Dermis blood vessel endothelial cell (primary cell): Measurements from ENCODE around the gene HYAL1. TPM values are rescaled to one million over a fixed set of nuclear protein-coding genes. Genes with fewer than 3 reads are reported as not detected.
A peak's percentile ranks its signal among the peaks of the same experiment; 100 is the strongest.
"Not testable (repeated sequence)": the region's sequence is repeated elsewhere in the genome, so short reads cannot be mapped to it uniquely, and the experiment has no call there.

Experiments used
- DNase-seq: peaks from one replicate; pipeline ENCODE4 v3.0.0; 2010
- total RNA-seq: library from RNA; depleted of rRNA; stranded (reverse); fragments of >200 nt; gene quantifications from 2 replicates; pipeline ENCODE4 v1.2.3, GENCODE V29; 2014

HYAL1 gene
- total RNA-seq, 1 donor from 2014 or later: 11.4 TPM

DNA sequence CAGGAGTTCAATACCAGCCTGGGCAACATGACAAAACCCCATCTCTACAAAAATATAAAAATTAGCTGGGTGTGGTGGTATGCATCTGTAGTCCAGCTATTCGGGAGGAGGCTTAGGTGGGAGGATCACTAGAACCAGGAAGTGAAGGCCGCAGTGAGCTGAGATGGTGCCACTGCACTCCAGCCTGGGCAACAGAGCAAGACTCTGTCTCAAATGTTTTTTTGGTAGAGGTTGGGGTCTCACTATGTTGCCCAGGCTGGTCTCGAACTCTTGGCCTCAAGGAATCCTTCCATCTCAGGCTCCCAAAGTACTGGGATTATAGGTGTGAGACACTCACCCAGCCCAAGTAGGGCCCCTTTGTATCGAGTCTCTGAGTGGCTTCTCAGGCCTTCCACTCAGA is 9.3 kb downstream of the HYAL1 start:
- no peak for DNase-seq

DNA sequence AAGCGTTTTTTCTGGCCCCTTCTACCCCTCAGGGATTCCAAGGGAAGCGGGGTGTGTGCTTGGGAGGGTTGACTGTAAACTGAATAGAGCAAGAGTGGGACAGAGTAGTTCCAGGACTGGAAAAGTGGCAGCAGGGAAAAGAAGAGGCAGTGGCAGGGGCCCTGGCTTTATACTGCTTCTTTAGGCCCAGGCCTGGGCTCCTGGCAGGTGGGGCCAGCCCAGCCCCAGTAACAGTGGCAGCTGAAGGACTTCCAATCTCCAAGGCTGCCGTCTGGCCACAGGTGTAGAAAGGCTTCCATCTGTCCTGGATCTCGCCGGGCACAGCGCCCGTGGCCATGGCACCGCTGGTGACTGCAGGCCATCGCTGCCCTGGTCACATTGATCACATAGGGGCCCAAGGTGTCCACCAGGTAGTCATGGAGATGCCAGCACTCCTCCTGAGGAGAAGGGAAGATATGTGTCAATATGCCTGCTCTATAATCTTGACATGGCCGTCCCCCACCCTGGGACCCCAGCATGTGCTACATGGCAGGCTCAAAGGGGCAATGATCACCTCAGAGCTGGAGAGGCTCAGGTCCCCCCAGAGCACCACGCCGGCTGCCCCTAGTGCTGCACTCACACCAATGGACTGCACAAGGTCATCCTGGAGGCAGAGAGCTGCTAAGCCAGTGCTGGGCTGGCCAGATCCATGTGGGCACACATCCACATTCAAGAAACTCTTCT is 10.1 kb downstream of the HYAL1 start:
- DNase-seq: no peak

DNA sequence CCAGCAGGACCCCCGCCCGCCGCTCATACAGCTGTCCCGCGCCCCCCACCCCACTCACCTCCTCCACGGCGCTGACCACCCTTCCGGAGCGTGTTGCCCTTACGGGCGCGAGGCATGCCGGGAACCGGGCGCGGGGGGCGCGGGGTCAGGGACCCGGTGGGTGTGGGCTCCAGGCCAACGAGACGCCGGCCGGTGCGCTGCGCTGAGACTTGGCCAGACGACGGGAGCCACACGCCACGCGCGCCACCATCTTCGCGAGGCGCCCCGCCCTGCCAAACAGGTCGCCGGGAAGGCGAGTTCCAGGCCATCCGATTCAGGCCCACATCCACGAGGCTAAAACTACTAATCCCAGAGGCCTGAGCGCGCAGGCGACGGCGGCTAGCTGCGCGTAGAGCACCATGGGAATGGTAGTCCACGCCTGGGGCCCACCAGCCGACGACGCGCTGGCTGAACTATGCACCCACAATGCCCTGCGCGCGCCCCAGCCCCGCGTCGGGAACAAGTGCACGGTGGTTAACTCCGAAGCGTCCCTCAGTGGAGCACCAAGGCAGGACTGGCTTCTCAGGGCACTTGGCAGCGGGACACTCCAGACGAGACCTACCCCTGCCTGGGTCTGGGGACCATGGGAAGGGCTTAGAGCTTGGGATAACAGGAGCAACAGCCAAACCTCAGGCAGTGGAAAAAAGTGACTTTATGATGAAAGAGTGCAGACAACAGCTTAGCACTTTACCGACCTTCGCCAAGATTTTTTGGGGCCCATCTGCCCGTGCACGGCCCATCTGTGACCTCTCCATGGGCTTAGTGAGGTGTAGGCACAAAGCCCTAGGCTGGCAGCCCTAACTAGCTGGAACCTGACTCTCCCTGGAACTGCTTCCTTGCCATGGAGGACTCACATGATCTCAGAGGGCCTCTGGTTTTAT is 11.0 kb downstream of the HYAL1 start, which contains the start of gene IFRD2:
IFRD2 (minus strand) TSS at position 271 of the 920 bp plus-strand sequence; CDS start at position 116, 155 bp downstream.
- DNase-seq: peak; percentile 99

DNA sequence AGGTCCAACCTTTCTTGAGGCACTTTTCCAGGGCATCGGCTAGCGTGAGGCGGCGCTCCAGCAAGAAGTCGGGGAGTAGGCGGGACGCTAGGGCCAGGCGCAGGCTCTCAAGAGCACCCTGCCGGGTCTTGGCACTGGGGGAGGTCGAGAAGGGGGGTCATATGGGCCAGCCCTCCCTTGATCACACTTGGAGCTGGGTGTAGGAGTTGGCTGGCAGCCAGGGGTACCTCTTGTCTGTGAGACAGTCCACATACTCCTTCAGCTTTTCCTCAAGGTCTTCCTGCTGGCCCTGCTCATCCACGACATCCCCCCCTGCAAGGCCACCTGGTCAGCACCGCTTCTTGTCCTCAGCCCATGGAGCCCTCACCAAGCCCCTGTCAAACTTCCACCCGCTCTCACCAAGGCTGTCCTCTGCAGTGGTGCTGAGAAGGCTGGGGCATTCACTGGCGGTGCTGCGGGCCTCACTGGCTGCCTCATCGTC is 13.2 kb downstream of the HYAL1 start:
- no peak for DNase-seq

DNA sequence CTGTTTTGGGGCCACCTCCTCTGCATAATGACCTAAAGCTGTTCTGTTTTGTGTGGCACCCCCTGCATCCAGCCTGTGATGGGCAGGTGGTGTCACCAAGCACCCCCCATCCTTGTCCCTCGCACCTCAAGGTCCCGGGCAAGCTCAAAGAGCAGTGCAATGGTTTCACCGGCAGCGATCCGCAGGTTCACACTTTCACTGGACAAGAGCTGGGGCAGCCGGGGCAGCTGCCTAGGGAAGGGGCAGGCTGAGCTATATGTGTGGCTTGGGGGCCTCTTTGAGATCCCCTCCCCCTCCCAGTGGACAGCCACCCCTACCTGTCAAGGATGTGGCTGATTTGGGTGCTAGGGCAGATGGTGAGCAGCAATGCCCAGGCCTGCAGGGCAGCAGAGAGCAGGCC is 14.2 kb downstream of the HYAL1 start:
- DNase-seq: no peak

DNA sequence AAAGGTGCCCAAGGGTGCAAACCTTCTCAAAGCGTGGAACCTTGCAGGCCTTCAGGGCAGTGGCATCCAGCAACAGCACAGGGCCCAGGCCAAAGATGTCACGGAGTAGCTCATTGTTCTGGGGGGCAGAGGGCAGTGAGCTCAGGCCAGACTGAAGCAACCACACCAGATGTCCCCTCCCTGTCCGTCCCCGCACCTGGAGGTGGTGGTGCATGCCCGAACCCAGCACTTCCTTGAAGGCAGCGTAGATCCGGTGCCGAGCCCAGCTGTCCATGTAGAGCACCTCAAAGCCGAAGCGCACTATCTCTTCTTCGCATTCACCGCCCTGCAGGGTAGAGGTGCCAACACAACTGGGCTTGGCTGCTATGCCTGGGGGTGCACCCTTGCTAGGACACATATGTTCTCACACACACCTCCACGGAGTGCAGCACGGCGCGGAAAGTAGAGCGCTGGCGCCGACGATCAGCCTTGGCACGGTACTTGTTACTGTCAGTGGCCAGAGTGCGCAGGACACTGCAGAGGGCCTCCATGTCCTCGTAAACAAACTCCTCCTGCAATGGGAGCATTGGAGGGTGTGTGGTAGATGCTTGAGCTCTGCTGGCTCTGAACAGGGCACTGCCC is 14.9 kb downstream of the HYAL1 start:
- DNase-seq: no peak

DNA sequence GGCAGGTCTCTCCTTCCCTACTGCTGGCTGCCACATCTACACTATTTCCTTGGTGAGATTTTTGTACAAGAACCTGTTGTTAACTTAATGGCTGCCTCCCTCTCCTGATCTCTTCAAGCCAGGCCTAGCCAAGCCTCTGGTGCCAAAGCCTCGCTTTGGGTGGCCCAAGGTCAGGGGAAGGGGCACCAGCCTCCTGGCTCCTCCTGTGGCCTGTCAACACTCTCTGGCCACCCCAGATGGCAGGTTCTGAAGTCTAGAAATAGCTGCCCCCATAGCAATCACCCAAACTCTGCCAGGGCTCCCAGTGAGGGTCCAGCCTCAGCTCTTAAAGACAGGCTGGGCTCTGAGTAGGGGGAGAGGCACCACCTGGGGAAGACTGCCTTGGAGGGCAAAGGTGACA is 16.1 kb downstream of the HYAL1 start:
- DNase-seq: no peak

DNA sequence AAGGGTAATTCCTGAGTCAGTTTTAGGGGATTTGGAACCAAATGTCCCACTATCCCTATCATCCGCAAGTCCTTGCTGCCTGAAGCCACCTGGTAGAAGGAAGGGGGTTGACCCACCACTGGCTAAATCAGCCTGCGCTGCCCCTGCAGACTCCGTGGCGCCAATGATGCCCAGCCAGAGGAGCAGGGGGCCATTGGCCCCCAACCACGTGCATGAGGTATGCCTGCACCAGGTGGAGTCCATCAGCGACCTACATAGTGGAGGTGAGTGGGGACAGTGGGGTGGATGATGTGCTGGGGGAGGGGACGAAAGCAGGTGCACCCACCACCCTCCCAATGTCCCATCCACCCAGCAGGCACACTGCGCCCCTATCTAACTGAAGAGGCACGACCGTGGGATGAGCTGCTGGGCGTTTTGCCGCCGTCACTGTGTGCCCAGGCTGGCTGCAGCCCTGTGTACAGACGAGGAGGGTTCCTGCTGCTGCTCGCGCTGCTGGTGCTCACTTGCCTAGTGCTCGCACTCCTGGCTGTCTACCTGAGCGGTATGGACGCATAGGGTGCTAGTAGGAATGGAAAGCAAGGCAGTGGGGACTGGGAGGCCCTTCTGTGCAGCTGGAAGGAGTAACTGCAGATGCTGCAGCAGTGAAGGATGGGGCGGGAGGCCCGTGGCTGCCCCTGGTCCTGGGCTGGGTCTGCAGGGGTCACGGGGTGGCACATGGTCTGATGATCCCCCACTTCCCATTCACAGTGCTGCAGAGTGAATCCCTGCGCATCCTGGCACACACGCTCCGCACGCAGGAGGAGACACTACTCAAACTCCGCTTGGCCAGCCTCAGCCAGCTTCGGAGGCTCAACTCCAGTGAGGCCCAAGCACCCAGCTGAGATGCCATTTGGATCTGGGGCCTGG is 16.8 kb downstream of the HYAL1 start:
- no peak for DNase-seq

DNA sequence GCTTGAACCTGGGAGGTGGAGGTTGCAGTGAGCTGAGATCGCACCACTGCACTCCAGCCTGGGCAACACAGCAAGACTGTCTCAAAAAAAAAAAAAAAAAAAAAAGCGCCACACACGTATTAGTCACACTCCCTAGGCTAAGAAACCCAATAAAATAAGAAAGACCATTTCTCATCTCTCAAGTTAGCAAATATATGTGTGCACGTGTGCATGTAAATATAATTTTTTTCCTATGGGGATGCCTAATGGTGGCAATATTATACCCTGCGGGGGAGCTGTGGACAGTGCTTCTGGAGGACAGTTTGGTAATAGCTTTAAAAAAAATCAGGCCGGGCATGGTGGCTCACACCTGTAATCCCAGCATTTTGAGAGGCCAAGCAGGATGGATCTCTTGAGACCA is 19.3 kb downstream of the HYAL1 start:
- not testable (repeated sequence) for DNase-seq

DNA sequence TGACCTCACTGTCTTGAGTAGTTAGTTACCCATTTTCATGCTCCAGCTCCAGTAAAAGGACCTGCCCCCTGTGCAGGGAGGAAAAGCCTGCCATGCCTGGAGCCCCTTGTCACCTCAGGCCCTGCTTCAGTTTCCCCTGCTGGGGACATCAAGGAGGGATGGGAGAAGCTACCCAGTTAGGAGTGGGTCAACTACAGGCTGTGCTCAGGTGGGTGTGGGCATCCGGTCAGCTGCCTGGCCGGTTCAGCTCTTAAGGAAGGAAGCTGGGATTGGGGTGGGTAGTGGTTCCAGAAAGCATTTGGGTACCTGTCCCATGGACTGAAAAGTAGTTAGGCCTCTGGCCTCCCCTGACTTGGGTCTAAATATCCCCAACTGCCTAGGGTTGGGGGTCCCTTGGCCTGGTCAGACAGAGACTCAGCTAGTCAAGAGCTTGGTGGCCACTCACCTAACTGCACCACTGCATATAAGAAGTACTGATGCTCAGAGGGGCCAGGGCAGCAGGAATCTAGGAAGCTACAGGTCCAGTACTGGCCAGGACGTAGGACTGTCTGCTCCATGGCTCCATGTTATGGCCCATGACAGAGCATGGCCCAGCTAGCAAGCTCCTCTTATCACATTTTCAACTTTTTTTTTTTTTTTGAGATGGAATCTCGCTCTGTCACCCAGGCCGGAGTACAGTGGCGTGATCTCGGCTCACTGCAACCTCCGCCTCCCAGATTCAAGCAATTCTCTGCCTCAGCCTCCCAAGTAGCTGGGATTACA is 23.9 kb downstream of the HYAL1 start:
- no peak for DNase-seq

DNA sequence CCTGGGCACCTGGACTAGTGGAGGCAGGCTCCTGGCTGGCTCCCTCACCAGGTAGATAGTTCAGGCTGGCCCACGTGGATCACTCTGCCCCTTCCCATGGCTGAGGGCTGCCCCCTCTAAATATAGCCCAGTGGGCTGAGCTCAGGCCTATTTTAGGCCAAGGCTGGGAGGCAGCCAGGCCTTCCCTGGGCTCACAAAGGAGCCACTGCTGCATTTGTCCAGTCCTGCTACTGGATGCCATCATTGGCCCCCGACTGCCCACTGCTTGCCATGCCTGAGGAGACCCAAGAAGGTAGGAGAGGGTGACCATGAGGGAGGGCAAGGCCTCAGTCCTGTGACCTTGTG is 24.5 kb downstream of the HYAL1 start, which contains the start of gene LSMEM2:
LSMEM2 (plus strand) TSS at position 208 of the 345 bp plus-strand sequence; CDS start at position 235, 27 bp downstream.
- DNase-seq: no peak

DNA sequence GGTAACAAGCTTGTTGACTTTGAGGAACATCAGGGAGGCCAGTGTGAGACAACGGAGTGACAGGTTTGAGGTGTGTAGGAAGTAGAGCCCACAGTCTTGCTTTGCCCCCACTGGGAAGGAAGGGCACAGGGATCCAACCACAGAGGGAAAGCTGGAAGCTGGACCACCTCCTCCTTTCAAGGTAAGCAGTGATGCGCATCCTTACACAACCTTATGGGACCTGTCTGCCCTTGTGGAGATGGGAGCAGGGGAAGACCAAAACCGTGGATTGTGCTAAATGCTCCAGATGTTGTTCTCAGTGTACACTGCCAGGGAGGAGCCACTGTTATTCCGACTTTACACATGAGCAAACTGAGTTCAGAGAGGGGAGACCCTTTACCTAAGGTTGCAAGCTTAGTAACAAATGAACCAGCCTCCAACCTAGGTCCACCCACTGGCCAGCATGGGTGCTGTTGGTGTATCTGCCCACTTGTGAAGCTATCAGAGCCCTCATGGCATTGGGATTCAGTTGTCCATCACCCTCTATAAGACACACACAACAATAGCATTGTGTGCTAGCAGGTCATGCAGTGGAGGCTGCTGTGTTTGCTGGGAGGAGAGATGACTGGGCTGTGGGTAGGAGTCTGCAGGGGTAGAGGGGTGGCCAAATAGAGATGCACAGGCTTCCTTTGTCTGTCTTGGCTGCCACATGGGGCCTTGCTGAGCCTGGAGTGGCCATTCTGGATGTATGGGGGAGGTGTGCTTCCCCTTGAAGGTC is 25.1 kb downstream of the HYAL1 start:
- no peak for DNase-seq

DNA sequence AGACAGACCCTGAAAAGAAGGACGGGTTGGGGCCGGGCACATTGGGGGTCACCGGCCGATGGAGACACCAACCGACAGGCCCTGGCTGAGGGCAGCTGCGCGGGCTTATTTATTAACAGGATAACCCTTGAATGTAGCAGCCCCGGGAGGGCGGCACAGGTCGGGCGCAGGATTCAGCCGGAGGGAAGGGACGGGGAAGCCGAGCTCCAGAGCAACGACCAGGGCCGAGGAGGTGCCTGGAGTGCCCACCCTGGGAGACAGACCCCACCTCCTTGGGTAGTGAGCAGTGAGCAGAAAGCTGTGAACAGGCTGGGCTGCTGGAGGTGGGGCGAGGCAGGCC is 26.6 kb downstream of the HYAL1 start:
- no peak for DNase-seq

DNA sequence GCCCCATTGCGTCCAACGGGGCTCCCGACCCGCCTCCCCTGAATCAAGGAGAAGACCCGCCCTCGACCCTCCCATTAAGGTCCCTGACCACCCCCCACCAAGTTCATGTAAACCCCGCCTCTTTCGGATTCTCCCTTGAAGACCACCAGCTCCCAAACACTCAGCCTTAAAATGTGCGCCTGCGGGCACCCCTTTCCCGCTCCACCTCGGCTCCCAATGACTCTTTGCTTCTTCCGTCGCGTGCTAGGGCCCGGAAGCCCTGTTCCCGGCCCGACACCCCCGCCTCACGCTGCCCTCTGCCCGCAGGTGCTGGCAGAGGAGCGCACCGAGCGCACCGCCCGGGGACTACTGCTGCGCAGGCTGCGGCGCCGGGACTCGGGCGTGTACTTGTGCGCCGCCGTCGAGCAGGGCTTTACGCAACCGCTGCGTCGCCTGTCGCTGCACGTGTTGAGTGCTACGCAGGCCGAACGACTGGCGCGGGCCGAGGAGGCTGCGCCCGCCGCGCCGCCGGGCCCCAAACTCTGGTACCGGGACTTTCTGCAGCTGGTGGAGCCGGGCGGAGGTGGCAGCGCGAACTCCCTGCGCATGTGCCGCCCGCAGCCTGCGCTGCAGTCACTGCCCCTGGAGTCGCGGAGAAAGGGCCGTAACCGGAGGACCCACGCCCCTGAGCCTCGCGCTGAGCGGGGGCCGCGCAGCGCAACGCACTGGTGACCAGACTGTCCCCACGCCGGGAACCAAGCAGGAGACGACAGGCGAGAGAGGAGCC is 27.2 kb downstream of the HYAL1 start:
- DNase-seq: no peak

DNA sequence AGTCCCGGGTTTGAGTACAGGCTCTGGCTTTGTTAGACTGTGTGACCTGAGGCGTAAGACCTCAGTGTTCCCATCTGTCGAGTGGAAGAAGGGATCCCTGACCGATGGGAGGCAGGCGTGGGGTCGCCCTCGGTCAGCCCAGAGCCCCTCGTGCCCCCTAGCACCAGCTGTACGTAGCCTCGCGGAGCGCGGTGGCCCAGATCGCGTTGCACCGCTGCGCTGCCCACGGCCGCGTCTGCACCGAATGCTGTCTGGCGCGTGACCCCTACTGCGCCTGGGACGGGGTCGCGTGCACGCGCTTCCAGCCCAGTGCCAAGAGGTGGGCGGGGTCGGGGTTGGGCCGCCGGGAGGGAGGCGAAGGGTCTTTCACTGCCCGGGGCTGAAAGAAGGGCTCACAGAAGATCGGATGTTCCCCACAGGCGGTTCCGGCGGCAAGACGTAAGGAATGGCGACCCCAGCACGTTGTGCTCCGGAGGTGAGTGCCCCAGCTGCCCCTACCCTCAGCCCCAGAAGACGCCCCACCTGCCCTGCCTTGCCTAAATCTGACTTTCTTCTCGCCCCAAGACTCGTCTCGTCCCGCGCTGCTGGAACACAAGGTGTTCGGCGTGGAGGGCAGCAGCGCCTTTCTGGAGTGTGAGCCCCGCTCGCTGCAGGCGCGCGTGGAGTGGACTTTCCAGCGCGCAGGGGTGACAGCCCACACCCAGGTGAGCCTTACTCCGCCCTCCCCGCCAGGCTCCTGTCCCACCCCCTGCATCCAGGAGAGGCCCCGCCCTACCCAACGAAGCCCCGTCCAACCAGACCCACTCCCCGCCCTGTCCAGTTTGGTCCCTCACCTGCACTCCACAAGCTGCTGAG is 28.0 kb downstream of the HYAL1 start:
- DNase-seq: no peak

DNA sequence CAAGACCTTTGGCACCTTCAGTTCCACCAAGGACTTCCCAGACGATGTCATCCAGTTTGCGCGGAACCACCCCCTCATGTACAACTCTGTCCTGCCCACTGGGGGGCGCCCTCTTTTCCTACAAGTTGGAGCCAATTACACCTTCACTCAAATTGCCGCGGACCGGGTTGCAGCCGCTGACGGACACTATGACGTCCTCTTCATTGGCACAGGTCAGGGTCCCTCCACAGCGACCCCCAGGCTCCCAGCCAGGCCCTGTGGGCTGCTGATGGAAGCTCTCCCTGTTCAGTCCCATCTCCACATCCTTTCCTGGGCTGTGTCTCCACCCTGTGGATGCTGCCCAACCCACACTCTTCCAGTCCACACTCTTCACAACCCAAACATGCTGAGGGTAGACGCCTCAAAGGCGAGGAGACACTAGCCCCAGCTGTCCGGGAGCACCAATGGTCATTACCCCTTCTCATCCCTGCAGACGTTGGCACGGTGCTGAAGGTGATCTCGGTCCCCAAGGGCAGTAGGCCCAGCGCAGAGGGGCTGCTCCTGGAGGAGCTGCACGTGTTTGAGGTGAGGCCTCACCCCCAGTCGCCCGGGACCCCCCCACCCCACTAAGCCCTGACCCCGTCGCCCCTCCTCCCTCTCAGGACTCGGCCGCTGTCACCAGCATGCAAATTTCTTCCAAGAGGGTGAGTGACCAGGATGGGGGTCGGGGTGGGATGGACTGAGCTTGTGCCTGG is 28.8 kb downstream of the HYAL1 start:
- DNase-seq: peak; percentile 86

DNA sequence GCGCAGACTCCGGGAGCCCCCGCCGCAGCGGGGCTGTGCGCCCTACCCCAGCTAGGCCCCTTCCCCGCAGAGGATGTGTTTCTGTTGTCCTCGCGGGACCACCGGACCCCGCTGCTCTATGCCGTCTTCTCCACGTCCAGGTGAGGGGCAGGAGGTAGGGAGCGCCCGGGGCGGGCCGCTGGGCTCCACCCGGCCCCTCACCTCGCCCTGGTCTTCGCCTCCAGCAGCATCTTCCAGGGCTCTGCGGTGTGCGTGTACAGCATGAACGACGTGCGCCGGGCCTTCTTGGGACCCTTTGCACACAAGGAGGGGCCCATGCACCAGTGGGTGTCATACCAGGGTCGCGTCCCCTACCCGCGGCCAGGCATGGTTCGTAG is 29.7 kb downstream of the HYAL1 start:
- no peak for DNase-seq
